Fibroblast of pulmonary artery (primary cell): ENCODE measurements around the gene ZNF331.
A peak's percentile ranks its signal among the peaks of the same experiment; 100 is the strongest.

Experiments
- DNase-seq: peaks from one replicate; pipeline ENCODE4 v3.0.0-alpha.2; 2010; ENCODE audit warnings: low read depth
- H3K4me3 ChIP-seq: replicated peaks from 2 replicates; pipeline ENCODE4 v1.5.1; 2011; ENCODE audit warnings: low read depth, mild to moderate bottlenecking, control low read depth, low read length, moderate library complexity
- TF ChIP-seq, protein P1 (sequence below): IDR thresholded peaks from 2 replicates; pipeline ENCODE4 v1.5.1; 2011; ENCODE audit warnings: mild to moderate bottlenecking, control low read depth, low read length, inconsistent platforms; ENCODE audit errors: missing control alignments

ZNF331 gene

DNA sequence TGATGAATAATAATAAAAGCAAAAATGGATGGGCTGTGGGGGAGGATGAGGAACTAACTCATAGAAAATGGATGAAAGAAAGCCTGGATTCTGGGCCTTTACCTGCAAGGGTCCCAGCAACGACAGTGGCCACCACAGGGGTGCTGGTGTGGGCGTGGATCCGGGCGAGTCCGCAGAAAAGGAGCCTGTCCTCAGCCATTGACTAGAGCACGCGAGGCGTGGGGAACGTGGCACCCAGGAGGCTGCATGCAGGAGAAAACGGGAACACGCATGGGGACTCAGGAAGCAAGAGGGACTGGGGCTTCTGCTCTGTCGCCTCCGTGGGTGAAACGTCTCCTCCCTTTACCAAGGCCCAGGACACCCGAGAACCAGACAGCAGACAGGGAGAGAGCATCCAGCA is 68.1 kb downstream of the ZNF331 start:
- DNase-seq, result no peak

GRCh38 chr19:53608381-53608780 is 70.4 kb downstream of the ZNF331 start:
- TF ChIP-seq, protein P1, sequence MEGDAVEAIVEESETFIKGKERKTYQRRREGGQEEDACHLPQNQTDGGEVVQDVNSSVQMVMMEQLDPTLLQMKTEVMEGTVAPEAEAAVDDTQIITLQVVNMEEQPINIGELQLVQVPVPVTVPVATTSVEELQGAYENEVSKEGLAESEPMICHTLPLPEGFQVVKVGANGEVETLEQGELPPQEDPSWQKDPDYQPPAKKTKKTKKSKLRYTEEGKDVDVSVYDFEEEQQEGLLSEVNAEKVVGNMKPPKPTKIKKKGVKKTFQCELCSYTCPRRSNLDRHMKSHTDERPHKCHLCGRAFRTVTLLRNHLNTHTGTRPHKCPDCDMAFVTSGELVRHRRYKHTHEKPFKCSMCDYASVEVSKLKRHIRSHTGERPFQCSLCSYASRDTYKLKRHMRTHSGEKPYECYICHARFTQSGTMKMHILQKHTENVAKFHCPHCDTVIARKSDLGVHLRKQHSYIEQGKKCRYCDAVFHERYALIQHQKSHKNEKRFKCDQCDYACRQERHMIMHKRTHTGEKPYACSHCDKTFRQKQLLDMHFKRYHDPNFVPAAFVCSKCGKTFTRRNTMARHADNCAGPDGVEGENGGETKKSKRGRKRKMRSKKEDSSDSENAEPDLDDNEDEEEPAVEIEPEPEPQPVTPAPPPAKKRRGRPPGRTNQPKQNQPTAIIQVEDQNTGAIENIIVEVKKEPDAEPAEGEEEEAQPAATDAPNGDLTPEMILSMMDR, result no peak
- no peak for DNase-seq
- H3K4me3 ChIP-seq, result no peak overlapping the region

More for the DNA sequence above, 68.1 kb downstream of the ZNF331 start:
- TF ChIP-seq, protein P1, result no peak
- no peak overlapping the region for H3K4me3 ChIP-seq

DNA sequence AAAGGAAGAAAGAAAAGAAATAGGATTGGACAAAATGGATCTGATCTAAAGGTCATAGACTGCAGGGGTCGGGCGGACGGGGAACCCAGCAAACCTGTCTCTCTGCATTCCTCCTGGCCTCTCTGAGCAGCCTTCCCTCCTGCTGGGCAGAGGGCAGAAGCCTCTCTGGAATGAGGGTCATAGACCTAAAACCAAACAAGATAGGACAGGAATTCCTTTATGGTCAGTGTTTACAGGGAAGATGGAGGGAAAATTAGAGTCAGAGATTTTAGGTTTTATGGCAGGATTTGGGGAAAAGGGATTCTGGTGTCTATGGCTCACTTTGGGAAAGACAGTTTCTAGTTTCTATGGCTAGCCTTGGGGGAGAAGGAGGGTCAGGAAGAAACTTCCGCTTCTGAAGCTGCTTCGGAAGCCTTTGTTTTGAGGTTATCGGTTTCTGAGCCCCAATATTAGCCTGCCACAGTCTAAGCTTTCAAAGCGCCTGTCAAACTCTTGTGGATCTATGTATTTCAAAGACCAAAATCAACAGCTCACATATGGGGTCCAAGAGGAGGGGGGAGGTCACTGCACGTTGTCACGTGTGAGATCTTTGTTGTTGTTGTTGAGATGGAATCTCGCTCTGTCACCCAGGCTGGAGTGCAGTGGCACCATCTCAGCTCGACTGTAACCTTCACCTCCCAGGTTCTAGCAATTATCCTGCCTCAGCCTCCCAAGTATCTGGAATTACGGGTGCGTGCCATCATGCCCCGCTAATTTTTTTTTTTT is 75.0 kb downstream of the ZNF331 start:
- TF ChIP-seq, protein P1, result no peak
- H3K4me3 ChIP-seq, result no peak overlapping the region
- no peak for DNase-seq

- H3K4me3 ChIP-seq, result no peak overlapping the region
- TF ChIP-seq, protein P1, result no peak
- peak; percentile 6 for DNase-seq
These were observed 84.2 kb downstream of the ZNF331 start for GRCh38 chr19:53621885-53622740.

GRCh38 chr19:53624771-53625545 is 87.0 kb downstream of the ZNF331 start:
- no peak for DNase-seq
- TF ChIP-seq, protein P1, result no peak
- no peak overlapping the region for H3K4me3 ChIP-seq

GRCh38 chr19:53626486-53626885 is 88.5 kb downstream of the ZNF331 start:
- DNase-seq, result no peak
- TF ChIP-seq, protein P1, result no peak
- H3K4me3 ChIP-seq, result no peak overlapping the region
